ENCODE measurements around the gene PRR20G. TPM values are rescaled to one million over a fixed set of nuclear protein-coding genes. Genes with fewer than 3 reads are reported as not detected.

Gene PRR20G
- total RNA-seq, 1 donor: not detected

DNA sequence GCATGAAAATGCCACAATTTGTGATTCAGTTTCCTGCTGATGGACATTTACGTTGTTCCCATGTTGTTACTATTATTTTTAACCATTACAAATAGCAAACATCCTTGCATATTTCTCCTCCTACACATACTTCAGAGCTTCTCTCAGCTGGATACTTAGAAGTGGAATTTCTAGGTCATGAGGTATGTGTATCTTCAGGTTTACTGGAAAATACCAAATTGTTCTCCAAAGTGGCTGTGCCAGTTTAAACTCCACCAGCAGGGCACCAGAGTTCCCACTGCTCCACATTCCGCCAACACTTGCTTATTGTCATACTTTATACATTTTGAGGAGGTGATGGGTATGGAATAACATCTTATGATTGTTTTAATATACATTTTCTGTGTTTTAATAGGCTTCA lies 49.2 kb downstream of the PRR20G start:
- DNase-seq (ENCODE audit: low read depth): peak; percentile 37
- H3K4me3 ChIP-seq (ENCODE audit: low read depth, low read length): no peak overlapping the region
- TF ChIP-seq, protein P1, sequence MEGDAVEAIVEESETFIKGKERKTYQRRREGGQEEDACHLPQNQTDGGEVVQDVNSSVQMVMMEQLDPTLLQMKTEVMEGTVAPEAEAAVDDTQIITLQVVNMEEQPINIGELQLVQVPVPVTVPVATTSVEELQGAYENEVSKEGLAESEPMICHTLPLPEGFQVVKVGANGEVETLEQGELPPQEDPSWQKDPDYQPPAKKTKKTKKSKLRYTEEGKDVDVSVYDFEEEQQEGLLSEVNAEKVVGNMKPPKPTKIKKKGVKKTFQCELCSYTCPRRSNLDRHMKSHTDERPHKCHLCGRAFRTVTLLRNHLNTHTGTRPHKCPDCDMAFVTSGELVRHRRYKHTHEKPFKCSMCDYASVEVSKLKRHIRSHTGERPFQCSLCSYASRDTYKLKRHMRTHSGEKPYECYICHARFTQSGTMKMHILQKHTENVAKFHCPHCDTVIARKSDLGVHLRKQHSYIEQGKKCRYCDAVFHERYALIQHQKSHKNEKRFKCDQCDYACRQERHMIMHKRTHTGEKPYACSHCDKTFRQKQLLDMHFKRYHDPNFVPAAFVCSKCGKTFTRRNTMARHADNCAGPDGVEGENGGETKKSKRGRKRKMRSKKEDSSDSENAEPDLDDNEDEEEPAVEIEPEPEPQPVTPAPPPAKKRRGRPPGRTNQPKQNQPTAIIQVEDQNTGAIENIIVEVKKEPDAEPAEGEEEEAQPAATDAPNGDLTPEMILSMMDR (IDR thresholded peaks at IDR 0.05; ENCODE audit: insufficient read depth, low read depth, low read length): no peak

DNA sequence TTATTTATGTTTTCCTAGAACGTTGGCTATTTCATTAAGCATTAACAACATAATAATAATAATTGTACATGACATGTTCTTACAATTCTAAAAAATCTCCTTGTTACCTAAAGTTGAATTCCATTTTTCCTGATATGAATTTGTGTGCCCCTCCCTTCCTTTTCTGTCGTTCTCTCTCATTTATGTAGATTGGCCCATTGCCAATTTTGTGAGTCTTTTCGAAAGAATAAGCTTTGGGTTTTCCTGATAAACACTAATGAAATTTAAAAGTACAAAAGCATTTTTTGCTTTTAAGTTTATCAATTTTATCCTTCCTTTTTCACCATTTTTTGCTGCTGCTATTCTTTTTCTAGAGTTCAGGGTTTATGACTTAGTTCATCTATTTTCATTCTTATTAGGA lies 50.0 kb downstream of the PRR20G start:
- TF ChIP-seq, protein P1 (IDR thresholded peaks at IDR 0.05; ENCODE audit: insufficient read depth, low read depth, low read length): no peak
- DNase-seq (ENCODE audit: low read depth): no peak
- no peak overlapping the region for H3K4me3 ChIP-seq (ENCODE audit: low read depth, low read length)

DNA sequence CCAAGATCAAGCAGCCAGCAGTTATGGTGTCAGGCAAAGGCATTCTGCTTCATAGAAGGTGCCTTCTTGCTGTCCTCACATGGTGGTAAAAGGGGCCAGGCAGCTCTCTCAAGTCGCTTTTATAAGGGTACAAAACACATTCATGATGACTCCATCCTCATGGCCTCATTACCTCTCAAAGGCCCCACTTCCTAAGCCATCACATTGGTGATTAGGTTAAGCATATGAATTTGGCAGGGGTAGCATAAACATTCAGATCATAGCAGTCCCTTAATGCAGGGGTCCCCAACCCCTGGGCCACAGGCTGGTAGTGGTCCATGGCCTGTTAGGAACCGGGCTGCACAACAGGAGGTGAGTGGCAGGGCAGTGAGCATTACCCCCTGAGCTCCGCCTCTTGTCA lies 52.1 kb downstream of the PRR20G start:
- TF ChIP-seq, protein P1 (IDR thresholded peaks at IDR 0.05; ENCODE audit: insufficient read depth, low read depth, low read length): no peak
- no peak overlapping the region for H3K4me3 ChIP-seq (ENCODE audit: low read depth, low read length)
- no peak for DNase-seq (ENCODE audit: low read depth)

DNA sequence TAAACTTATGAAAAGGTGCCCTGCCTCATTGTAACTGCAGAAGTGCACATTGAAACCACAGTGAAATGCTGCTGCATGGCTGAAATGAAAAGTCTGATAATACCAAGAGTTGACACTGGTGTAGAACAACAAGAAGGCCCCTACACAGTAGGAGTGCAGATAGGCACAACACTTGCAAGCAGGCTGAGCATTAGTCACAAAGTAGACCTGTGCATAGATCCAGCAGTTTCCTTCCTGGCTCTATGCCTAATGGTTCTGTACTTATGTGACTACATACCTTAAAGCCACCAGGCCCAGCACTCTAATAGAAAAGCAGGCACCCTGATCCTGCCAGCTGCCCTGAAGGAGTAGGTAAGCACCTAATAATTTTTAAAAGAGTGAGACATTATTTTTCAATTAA lies 53.1 kb downstream of the PRR20G start:
- TF ChIP-seq, protein P1 (IDR thresholded peaks at IDR 0.05; ENCODE audit: insufficient read depth, low read depth, low read length): no peak
- H3K4me3 ChIP-seq (ENCODE audit: low read depth, low read length): no peak overlapping the region
- DNase-seq (ENCODE audit: low read depth): no peak

Small RNA genes within 50 kb of the gene (small RNA-seq; reads per million reads assigned to genes)
- not detected for gene RNU6-1047P

Other genes with a start within 250 kb of the PRR20G start
- gene PRR23E, start 94.9 kb downstream of the PRR20G start, total RNA-seq: not detected in 2 replicates

Measured in fibroblast of villous mesenchyme (primary cell).